GM19324 (cell line): ENCODE measurements around the gene FAM114A1.

Experiments used
- ATAC-seq: cut with Tn5 transposase; IDR thresholded peaks from one replicate; pipeline ENCODE4 v1.9.1; 2021; ENCODE audit warnings: mild to moderate bottlenecking, moderate library complexity; ENCODE audit not compliant: unreplicated experiment, low FRiP score

The FAM114A1 gene

DNA sequence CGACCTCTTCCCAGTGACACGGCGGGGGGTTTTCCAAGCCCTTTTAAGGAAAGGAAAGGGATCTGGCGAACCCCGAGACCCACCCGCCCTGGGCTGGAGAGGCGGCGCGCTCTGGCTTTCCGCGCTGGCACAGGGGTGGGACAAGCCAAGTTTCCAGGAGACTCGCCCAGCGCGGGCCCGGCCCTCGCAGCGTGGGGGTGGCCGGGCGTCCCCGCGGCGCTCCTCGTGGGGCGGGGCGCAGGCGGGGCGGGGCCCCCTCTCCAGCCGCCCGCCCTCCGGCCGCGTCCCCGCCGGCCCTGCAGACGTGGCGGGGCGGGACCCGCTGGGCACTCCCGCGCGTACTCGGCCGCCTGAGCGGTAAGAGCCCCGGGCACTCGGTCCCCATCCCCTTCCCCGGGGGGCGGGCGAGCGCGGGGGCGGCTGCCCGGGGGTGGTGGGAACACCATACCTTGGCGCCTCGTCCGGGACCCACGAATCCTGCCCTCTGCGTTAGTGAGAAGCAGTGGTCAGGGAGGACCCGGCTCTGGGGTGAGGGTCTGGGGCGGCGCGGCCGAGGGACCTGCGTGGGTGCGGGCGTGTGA lies at the start of gene FAM114A1:
FAM114A1 (plus strand) TSS at position 329 of the 581 bp plus-strand sequence. CDS start 10,273 bp downstream, outside the sequence.
- peak; percentile 75 for ATAC-seq

DNA sequence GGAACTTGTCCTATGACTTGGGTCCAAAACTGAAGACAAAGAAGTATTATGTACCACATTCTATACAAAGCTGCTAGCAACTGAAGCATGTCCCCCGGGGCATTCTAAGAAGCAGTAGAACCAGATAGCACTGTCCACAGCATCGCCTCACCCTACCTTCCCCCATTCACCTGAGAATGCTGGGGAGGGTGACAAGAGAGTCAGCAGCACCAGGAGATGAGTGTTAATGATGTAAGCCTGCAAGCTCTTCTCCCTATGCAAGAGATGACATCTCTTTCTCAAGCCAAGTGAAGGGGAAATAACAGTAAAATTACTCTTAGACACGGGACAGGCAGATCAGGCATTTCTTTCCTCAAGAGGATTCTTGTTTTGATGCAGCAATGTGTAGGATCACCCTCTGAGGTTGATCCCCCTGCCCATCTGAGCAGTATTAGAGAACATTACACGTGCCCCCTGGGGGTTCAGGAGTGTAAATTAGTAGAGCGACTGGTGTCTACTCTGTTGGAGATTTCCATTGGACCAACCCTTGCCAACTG lies 49.1 kb upstream of the FAM114A1 start:
- ATAC-seq = peak; percentile 46

DNA sequence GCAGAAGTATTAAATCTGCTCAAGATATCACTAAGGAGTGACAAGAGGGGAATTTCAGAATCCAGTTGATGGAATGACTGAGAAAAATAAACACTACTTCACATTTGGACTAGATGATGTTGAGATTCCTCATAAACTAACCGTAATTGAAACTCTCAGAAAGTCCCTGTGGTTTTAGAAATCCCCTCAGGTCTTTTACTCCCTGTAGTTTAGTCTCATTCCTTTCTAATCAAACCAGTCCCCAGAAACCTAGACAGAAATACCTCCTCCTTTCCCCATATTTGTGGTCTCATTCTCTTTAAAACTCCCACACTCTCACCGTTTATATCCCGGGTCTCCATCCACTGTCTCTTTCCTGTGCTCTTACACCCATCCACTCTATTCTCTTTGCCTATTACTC lies 48.0 kb upstream of the FAM114A1 start:
- ATAC-seq = no peak

DNA sequence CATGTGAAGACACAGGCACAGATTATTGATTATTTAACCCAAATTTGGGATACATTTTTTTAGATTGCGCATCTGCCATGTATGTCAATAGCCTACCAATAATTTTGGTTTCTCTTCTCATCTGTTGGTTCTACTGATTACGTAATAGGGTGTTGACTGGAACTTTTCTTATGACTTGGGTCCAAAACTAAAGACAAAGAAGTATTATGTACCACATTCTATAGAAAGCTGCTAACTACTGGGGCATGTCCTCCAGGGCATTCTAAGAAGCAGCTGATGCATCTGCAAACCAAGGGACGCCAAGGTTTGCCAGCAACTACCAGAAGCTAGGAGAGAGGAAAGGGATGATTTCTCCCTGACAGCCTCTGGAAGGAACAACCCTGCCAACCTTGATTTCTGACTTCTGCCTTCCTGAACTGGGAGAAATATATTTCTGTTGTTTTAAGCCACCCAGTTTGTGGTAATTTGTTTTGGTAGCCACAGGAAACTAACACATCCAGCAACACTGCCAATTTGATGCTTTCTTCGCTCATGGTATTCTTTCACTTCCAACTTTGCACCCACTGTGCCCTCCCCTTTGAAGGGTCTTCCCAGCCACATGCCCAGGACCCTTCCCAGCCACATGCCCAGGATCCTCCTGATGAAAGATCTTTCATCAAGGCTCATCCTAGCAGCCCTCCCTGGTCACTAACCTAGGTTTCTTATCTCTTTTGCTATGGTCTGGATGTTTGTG lies 47.1 kb upstream of the FAM114A1 start:
- peak; percentile 42 for ATAC-seq

DNA sequence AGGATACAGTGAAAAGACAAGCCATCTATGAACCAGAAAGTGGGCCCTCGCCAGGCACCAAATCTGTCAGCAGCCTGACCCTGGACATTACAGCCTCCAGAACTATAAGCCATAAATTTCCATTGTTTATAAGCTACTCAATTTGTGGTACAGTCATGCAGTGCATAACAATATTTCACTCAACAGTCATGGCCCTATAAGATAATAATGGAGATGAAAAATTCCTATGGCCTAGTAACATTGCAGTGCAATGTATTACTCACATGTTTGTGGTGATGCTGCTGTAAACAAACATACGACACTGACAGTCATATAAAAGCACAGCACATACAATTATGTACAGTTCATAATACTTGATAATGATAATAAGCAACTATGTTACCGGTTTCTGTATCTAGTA lies 45.9 kb upstream of the FAM114A1 start:
- no peak for ATAC-seq

DNA sequence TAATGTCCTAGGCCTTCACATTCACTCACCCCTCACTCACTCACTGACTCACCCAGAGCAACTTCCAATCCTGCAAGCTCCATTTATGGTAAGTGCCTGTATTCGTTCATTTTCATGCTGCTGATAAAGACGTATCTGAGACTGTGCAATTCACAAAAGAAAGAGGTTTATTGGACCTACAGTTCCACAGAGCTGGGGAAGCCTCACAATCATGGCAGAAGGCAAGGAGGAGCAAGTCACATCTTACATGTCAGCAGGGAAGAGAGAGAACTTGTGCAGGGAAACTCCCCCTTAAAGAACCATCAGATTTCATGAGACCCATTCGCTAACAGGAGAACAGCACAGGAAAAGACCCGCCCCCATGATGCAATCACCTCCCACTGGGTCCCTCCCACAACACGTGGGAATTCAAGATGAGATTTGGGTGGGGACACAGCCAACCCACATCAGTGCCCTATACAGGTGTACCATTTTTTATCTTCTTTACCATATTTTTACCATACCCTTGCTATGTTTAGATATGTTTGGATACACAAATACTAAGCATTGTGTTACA lies 44.8 kb upstream of the FAM114A1 start:
- no peak for ATAC-seq

DNA sequence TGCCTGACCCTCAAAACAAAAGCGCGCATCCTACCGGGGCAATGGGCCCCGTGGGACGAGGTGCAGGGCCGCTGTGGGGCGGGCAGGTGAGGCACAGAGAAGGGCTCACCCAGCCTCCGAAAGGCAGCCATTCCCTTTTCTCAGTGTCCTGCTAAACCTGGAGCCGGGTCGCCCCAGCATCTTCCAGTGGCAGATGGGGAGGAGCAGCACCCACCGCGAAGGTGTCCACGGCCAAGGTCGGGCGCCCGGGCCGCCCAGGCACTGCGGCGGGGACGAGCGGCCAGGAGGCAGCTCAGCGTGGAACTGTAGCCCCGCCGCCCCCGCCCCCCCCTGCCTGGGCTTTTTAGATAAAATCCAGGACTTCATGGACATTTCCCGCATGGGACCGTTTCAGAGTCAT lies 43.8 kb upstream of the FAM114A1 start:
- no peak for ATAC-seq

DNA sequence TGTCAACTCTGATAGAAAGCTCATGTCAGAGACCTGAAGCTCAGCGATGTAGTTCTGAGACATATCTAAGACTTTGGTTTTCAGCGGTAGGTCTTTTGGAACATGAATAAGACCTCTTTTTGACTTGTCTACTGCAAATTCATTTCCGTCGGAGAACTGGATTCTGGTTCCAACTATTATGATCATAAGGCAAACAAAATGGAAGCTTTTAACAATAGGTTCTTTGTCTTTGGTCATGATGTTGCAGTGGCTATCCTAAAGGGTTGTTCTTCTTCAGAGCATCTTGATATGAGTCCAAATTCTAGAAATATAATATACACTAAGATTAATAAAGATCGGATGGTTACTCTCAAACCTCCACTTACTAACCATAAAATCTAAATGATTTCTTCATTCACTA lies 38.4 kb upstream of the FAM114A1 start:
- no peak for ATAC-seq

DNA sequence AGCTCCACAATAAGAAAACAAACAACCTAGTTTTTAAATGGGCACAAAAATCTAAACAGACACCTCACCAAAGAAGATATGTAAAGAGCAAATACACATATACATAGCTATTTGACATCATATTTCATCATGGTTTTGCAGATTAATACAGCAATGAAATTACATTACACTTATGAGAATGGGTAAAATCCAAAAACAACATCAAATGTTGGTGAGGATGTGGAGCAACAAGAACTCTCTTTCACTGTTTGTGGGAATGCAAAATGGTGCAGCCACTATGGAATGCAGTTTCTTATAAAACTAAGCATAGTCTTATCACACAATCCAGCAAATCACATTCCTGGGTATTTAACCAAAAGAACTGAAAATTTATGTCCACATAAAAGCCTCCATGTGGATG lies 36.0 kb upstream of the FAM114A1 start:
- no peak for ATAC-seq

DNA sequence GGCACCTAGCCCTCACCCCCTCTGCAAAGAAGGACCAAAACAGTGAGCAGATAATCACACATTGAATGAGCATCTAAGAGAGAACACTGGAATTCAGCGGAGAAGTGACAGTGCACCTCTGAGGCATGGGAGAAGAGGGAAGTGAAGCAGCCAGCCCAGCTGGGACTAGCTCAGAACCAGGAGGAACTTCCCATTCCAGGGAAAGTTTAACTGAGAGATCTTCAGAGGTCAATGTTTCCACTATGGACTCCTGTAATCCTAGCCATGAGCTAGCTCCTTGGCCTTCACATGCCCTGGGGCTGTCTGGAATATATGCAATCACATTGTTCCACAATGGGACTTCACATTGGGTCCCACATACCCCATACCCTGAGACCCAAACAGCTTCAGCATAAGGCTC lies 35.4 kb upstream of the FAM114A1 start:
- no peak for ATAC-seq

DNA sequence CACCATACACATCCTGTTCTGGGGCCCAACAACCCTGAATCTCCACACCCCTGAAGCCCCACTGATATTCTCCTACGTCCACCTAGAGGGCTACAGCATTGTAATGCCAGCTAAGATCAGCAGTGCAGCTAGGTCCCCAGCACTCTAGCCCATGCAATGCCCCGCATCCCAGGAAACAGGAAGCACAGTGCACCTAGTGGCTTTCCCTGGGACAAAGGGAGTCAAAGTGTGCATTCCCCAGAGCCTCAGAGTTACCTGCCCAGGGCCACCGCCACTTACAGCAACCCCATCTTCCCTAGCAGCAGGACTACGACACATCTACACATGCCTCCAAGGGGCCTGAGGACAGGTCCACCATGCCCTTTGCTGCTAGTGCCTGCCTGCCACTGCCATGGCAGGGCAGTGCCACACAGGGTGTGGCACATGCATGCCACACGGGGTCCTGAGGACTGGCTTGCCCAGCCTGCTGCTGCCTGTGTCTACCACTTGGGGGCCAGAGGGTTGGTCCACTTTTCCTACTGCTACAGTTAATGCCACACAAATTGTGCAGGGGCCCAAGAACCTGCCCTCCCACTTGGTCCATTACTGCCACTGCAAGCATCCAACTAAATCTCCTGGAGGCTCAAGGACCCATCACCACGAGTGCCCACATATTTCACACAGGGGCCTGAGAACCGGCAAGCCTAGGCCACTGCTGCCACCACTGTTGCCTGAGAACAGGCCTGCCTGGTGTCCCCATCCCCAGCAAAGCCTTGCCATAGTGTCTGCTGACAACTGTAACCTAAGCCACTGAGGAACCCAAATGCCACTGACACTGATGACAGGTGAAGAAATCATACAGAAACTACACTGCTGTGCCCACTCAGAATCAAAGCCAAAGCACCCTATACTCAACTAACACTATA lies 34.7 kb upstream of the FAM114A1 start:
- ATAC-seq = no peak

DNA sequence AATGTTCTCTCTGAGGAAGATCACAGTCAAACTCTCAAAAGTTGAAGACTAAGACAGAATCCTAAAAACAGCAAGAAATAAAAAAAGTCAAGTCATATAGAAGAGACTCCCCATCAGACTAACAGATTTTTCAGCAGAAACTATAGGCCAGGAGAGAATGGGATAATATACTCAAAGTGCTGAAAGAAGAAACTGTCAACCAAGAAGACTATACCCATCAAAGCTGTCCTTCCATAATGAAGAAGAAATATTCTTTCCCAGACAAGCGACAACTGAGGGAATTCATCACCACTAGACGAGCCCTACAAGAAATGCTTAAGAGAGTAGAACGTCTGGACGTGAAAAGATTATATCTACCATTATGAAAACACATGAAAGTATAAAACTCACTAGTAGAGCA lies 33.0 kb upstream of the FAM114A1 start:
- no peak for ATAC-seq

DNA sequence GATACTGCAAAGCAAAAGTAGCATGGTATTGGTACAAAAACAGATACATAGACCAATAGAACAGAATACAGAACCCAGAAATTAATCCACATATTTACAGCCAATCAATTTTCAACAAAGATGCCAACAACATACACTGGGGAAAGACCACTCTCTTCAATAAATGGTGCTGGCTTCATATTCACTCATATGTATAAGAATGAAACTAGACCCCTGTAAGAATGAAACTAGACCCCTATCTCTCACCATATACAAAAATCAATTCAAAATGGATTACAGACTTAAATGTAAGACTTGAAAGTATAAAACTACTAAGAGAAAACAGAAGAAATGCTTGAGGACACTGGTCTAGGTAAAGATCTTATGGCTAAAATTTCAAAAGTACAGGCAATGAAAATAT lies 30.3 kb upstream of the FAM114A1 start:
- ATAC-seq = no peak

DNA sequence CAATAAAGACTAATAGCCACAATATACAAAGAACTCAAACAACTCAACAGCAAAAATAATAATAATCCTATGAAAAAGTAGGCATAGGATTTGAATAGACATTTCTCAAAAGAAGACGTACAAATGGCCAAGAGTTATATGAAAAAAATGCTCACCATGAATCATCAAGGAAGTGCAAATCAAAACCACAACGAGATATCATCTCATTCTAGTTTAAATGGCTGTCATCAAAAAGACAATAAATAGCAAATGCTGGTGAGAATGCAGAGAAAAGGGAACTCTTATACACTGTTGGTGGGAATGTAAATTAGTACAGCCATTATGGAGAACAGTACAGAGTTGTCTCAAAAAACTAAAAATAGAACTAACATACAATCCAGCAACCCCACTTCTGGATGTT lies 29.8 kb upstream of the FAM114A1 start:
- no peak for ATAC-seq

DNA sequence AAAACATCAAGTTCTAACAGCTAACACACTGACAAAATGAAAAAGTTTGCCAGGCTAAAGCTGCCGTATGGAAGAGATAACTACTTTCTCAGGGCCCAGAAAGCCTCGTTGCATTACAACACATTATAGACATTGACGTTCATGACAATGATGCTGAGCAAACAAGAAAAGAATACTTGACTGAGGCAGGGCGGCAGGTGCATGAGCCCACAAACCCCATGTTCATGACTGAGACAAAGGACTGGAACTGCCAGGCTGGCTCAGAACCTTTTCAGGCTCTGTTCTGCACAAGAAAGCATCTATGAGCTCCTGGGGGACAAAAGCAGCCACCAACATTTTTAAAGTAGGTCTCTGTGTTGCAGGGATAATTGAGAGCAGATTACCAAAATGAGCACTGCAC lies 24.6 kb upstream of the FAM114A1 start:
- no peak for ATAC-seq

DNA sequence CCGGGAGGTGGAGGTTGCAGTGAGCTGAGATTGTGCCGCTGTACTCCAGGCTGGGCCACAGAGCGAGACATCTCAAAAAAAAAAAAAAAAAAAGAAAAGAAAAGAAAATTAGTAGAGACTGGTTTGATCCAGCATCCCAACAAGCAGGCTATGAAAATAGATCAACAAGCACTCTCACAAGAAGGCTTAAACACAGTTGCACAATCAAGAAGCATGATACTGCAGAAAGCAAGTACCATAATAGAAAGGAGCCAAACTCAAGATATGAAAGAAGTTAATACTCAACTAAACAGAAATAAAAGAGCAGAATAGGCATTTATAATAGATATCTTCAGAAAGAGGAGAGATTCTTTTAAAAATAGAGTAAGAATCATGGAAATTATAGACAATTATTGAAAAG lies 21.6 kb upstream of the FAM114A1 start:
- ATAC-seq = no peak

DNA sequence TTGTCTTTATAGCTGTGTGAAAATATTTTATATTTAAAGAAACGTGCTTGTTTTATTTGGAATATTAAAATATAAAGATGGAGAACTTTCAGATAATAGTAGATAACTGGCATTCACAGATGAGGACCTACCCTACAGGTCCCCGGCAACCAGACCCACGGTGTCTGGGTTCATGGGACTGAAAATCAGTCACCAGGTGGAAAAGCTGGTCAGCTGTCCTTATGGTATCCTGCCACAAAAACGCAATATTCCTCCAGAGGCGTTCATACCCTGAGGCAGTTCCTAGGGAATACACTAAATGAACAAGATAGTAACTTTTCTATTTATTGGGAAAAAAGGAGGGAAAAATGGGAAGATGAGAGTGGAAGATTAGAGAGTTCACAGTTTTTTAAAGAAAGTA lies 12.1 kb upstream of the FAM114A1 start:
- ATAC-seq = no peak

DNA sequence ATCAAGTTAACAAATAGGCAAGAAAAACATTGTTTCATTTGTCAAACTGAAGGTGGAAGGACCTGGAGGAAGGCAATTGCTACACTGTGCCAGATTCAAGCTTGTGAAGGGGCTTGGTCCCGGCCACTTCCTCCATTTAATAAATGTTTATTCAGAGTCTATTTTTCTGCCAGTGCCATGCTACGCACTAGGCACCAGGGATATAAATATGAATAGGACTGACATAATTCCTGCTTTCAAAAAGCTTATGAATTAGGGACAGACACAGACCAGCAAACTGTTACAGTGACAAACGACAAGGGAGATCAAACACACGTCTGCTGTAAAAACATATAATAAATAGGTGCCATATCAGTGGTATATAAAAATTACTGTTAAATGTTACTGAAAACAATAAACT lies 11.6 kb upstream of the FAM114A1 start:
- ATAC-seq = peak; percentile 16

DNA sequence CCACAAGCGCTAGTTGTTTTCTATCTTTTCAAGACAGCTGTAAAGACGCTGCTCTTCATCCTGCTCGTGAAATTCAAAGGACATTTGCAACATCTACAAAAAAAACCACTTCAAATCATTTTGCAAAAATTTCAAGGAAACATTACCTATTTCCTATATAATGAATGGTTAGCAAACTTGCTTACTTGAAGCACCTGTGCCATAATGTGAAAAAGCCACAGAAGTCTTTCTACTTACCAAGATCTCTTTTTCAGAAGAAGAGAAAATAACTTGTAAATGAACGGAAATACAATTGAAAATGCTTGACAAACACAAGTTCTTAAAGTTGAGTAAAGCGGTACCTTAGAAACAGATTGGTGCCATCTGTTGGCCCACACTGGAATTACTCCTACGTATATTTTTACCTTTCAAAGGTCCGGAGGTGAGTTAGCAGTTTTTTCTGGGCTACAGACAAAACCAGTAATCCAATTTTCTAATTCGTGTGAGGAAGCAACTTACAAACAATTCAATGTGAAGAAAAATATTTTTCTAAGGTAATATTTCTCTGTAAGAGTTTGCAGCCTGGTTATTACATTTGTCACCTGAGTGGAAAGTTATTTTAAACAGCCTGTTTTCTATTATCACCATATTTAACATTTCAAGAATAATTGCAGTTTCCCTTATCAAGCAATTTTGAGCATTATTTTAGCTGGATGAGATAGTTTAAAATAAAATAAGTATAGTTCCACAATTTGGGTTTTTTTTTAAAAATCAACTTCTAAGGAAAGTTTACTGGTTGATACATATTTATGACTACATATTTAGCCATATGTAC lies 10.9 kb upstream of the FAM114A1 start, which contains the start of gene TLR6:
TLR6 (minus strand) TSS at position 294 of the 814 bp plus-strand sequence. CDS start 27,344 bp downstream, outside the sequence.
- peak; percentile 58 for ATAC-seq
